NCI-H510A (cell line): Measurements from ENCODE around the gene ZNF648.
"Not testable (repeated sequence)": the region's sequence is repeated elsewhere in the genome, so short reads cannot be mapped to it uniquely, and the experiment has no call there.

Experiments used
- DNase-seq: peaks from one replicate; lab custom pipeline; 2025; lab: John Stamatoyannopoulos, UW

The ZNF648 gene

DNA sequence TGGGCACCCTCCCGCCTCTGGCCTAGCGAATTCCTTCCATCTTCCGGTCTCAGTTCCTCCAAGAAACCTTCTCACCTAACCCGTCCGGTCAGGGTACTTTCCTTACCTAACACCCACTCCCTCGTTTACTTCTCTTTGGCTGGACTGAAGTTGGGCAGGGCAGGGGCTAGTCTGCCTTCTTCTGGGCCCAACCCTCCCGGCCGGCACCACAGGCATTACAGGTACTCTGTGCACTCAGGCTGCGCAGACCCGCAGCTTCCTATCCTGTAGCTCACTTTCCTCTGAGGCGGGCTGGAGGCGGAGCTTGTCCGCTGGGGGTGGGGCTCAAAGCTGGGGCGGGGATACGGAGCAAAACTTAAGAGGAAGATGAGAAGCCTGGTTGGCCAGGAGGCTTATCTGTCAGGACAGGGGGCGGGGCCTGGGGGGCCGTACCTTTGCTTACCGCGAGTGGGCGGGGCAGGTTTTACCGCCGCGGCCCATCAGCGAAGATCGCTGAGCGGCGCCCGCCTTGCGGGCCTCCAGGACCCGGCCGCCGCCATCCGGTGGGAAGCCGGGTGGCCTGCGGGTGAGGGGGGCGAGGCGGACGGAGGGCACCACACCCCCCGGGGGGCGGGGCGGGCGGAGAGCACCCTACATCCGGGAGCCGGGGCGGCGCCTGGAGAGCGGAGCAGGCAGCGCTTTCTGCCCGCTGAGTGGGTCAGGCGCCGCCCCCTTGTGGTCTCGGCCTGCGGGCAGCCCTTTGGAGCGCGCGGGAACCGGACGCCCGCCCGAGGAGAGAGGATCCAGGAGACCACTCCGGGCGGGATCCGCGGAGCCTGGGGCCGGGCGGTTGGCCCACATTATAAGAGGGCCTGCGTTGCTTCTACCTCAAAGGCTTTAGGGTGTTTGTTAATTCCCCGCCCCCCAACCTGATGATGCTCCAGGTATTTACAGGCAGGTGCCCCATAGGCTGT lies 31.9 kb downstream of the ZNF648 start:
- DNase-seq: peak; percentile 99

DNA sequence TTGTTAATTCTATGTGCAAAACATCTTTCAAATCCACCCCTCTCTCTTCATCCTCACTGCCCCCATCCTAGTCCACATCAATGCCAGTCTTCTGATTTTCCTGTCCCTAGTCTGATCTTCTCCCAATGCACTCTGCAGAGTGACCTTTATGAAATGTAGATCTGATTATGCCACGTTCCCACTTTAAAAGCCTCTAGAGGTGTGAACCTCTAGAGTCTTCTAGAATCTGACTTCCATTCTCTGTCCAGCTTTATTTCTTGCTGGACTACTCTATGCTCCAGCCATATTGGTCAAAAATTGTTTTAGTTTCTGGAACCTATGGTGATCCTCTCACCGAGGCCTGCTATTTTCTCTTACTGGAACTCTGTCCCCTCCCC lies 32.5 kb downstream of the ZNF648 start:
- DNase-seq: no peak

DNA sequence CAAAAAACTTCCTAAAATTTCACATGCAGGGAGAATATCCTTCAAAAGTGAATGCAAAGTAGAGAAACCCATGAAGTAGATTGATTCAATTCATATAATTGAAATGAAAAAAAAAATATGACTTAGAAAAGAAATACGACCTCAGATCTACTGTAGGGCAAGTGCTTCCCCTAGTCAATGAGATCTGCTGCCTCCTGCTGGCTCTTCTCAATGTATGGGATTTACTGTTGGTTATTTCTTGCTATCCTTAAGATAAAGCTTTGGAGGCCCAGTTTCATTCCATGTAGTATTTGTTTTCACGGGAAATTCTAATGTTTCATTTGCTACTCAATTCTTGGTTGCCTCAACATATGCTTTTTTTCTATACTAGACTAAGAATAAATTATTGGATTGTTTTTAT lies 46.2 kb downstream of the ZNF648 start:
- DNase-seq: no peak

DNA sequence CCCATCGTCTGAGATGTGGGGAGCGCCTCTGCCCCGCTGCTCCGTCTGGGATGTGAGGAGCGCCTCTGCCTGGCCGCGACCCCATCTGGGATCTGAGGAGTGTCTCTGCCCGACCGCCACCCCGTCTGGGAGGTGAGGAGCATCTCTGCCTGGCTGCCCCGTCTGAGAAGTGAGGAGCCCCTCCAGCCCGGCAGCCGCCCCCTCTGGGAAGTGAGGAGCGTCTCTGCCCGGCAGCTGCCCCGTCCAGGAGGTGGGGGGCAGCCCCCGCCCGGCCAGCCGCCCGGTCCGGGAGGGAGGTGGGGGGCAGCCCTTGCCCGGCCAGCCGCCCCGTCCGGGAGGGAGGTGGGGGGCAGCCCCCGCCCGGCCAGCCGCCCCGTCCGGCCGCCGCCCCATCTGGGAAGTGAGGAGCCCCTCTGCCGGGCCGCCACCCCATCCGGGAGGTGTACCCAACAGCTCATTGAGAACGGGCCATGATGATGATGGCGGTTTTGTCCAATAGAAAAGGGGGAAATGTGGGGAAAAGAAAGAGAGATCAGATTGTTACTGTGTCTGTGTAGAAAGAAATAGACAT lies 50.6 kb downstream of the ZNF648 start:
- DNase-seq: not testable (repeated sequence)

DNA sequence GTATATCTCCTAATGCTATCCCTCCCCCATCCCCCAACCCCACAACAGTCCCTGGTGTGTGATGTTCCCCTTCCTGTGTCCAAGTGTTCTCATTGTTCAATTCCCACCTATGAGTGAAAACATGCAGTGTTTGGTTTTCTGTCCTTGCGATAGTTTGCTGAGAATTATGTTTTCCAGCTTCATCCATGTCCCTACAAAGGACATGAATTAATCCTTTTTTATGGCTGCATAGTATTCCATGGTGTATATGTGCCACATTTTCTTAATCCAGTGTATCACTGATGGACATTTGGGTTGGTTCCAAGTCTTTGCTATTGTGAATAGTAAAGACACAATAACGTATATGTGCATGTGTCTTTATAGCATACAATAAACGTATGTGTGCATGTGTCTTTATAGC lies 56.1 kb downstream of the ZNF648 start:
- not testable (repeated sequence) for DNase-seq

DNA sequence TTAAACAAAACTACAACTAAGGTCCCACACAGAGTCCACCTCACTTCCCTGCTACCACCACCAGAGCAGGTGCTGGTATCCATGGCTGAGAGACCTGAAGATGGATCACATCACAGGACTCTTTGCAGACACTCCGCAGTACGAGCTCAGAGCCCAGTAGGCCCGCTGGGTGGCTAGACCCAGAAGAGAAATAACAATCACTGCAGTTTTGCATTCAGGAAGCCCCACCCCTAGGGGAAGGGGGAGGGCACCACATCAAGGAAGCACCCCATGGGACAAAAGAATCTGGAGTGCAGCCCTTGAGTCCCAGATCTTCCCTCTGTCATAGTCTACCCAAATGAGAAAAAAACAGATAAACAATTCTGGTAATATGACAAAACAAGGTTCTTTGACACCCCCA lies 56.9 kb downstream of the ZNF648 start:
- no peak for DNase-seq
